HepG2 (cell line): ENCODE data around the gene ACSL1. TPM values are rescaled to one million over a fixed set of nuclear protein-coding genes. Genes with fewer than 3 reads are reported as not detected.
A peak's percentile ranks its signal among the peaks of the same experiment; 100 is the strongest.

Source experiments
- ARID2 ChIP-seq: sonication (generic); formaldehyde crosslinking; IDR thresholded peaks from 2 replicates; pipeline ENCODE4 v1.8.1; 2022; ENCODE audit warnings: mild to moderate bottlenecking, missing genetic modification reagents, borderline replicate concordance
- ARNT2 ChIP-seq: sonication (generic); formaldehyde crosslinking; IDR thresholded peaks from 2 replicates; pipeline ENCODE4 v1.8.0; 2022; ENCODE audit warnings: mild to moderate bottlenecking, low read depth, missing genetic modification reagents, moderate library complexity
- ATF7 ChIP-seq, 2 experiments: fragments of 450-650 bp in 1 of 2; sonication (generic) in 1 of 2; formaldehyde crosslinking in 1 of 2; IDR thresholded peaks; 2 replicates each; pipeline versions ENCODE4 v1.4.0 to v1.6.1; 2016 to 2020; ENCODE audit warnings: antibody characterized with exemption in 1 of 2, mild to moderate bottlenecking in 1 of 2, missing genetic modification reagents in 1 of 2
- CBX1 ChIP-seq: IDR thresholded peaks from one replicate; pipeline ENCODE4 v1.6.1; 2016; ENCODE audit warnings: antibody characterized with exemption, low read depth
- DNMT1 ChIP-seq: sonication (generic); formaldehyde crosslinking; IDR thresholded peaks from 2 replicates; pipeline ENCODE4 v1.5.1; 2020; ENCODE audit warnings: mild to moderate bottlenecking, missing genetic modification reagents
- E2F5 ChIP-seq: sonication (generic); formaldehyde crosslinking; conservative IDR thresholded peaks from 2 replicates; pipeline ENCODE4 v1.4.0; 2020; ENCODE audit warnings: missing genetic modification reagents
- ESRRA ChIP-seq: sonication (generic); formaldehyde crosslinking; IDR thresholded peaks from 2 replicates; pipeline ENCODE4 v1.5.1; 2020; ENCODE audit warnings: mild to moderate bottlenecking, low read depth, missing genetic modification reagents
- FOXO1 ChIP-seq: sonication (generic); formaldehyde crosslinking; IDR thresholded peaks from 2 replicates; pipeline ENCODE4 v1.4.0; 2020; ENCODE audit warnings: missing genetic modification reagents
- FUBP1 ChIP-seq: sonication (generic); formaldehyde crosslinking; IDR thresholded peaks from 2 replicates; pipeline ENCODE4 v1.5.1; 2020; ENCODE audit warnings: missing genetic modification reagents, mild to moderate bottlenecking, borderline replicate concordance
- GABPB1 ChIP-seq: IDR thresholded peaks from 2 replicates; pipeline ENCODE4 v1.6.1; 2016; ENCODE audit warnings: mild to moderate bottlenecking, missing genetic modification reagents, moderate library complexity, missing compliant biosample characterization
- GMEB2 ChIP-seq: IDR thresholded peaks from 2 replicates; pipeline ENCODE4 v1.6.1; 2016; ENCODE audit warnings: missing biosample characterization, missing genetic modification reagents, low read depth
- HNRNPL ChIP-seq: fragments of 200-400 bp; formaldehyde crosslinking; IDR thresholded peaks from 2 replicates; pipeline ENCODE4 v1.6.1; 2017; ENCODE audit warnings: mild to moderate bottlenecking, low read depth, low read length
- IRF2 ChIP-seq: IDR thresholded peaks from 2 replicates; pipeline ENCODE4 v1.6.1; 2018; ENCODE audit warnings: missing genetic modification reagents, missing compliant biosample characterization
- MBD4 ChIP-seq: IDR thresholded peaks from 2 replicates; pipeline ENCODE4 v1.6.1; 2012; ENCODE audit warnings: low read length, inconsistent platforms, borderline replicate concordance
- MTA1 ChIP-seq: sonication (generic); formaldehyde crosslinking; IDR thresholded peaks from 2 replicates; pipeline ENCODE4 v1.4.0; 2020; ENCODE audit warnings: missing genetic modification reagents, mild to moderate bottlenecking, borderline replicate concordance
- SMYD3 ChIP-seq: sonication (generic); formaldehyde crosslinking; IDR thresholded peaks from 2 replicates; pipeline ENCODE4 v1.8.1; 2023; ENCODE audit warnings: mild to moderate bottlenecking, missing genetic modification reagents
- SOX13 ChIP-seq, 3 experiments: fragments of 450-650 bp in 1 of 3; sonication (generic) in 1 of 3; formaldehyde crosslinking in 1 of 3; IDR thresholded peaks in 2 of 3; conservative IDR thresholded peaks in 1 of 3; 2 replicates each; pipeline versions ENCODE4 v1.5.0 to v1.6.1; 2016 to 2020; ENCODE audit warnings: antibody characterized with exemption in 1 of 3, mild to moderate bottlenecking in 1 of 3, missing compliant biosample characterization in 1 of 3, missing genetic modification reagents in 1 of 3, moderate library complexity in 1 of 3
- TRIM24 ChIP-seq: sonication (generic); formaldehyde crosslinking; IDR thresholded peaks from 2 replicates; pipeline ENCODE4 v1.8.0; 2022; ENCODE audit warnings: mild to moderate bottlenecking, missing genetic modification reagents
- YEATS4 ChIP-seq: sonication (generic); formaldehyde crosslinking; IDR thresholded peaks from 2 replicates; pipeline ENCODE4 v1.4.0; 2020; ENCODE audit warnings: missing genetic modification reagents, borderline replicate concordance
- ZC3H4 ChIP-seq: sonication (generic); formaldehyde crosslinking; IDR thresholded peaks from 2 replicates; pipeline ENCODE4 v1.4.0; 2020; ENCODE audit warnings: missing genetic modification reagents, borderline replicate concordance
- ZFY ChIP-seq: sonication (generic); formaldehyde crosslinking; IDR thresholded peaks from 2 replicates; pipeline ENCODE4 v1.4.0; 2020; ENCODE audit warnings: missing genetic modification reagents
- ZNF468 ChIP-seq: sonication (generic); formaldehyde crosslinking; IDR thresholded peaks from 2 replicates; pipeline ENCODE4 v1.8.0; 2022; ENCODE audit warnings: mild to moderate bottlenecking, moderate library complexity, missing genetic modification reagents
- ZNF768 ChIP-seq: sonication (generic); formaldehyde crosslinking; IDR thresholded peaks from 2 replicates; pipeline ENCODE4 v1.4.0; 2020; ENCODE audit warnings: missing genetic modification reagents
- polyA plus RNA-seq, 8 experiments: library from polyadenylated mRNA; depleted of rRNA in 3 of 8; stranded (reverse) in 7 of 8; unstranded in 1 of 8; fragments of >200 nt; fragmentation: Illumina TruSeq in 4 of 8; extraction: Trizol in 4 of 8; gene quantifications; 2 replicates each; pipeline versions ENCODE4 v1.2.1 to v1.2.3, GENCODE V29; 2011 to 2016; ENCODE audit warnings: low read depth in 4 of 8, missing spikeins in 1 of 8, mixed read lengths in 1 of 8; ENCODE audit not compliant: insufficient read depth in 1 of 8
- total RNA-seq, 5 experiments: library from RNA; depleted of rRNA; stranded (reverse); fragments of >200 nt; fragmentation: Illumina TruSeq; extraction: Trizol; gene quantifications; 2 replicates each; pipeline ENCODE4 v1.2.3, GENCODE V29; 2016; ENCODE audit warnings: low read depth in 1 of 5
- TF ChIP-seq, protein P1 (sequence below): IDR thresholded peaks from 2 replicates; pipeline ENCODE4 v1.6.1; 2016
- TF ChIP-seq, protein P2 (sequence below): sonication (generic); IDR thresholded peaks from 2 replicates; pipeline ENCODE4 v1.6.1; 2016; ENCODE audit warnings: low read depth, borderline replicate concordance

Gene ACSL1
- total and polyA plus RNA-seq, 2 of the 13 experiments (the other 11 are each of a cell fraction or from before 2014, with no cell fraction given) = 10.0 to 29.8 TPM

DNA sequence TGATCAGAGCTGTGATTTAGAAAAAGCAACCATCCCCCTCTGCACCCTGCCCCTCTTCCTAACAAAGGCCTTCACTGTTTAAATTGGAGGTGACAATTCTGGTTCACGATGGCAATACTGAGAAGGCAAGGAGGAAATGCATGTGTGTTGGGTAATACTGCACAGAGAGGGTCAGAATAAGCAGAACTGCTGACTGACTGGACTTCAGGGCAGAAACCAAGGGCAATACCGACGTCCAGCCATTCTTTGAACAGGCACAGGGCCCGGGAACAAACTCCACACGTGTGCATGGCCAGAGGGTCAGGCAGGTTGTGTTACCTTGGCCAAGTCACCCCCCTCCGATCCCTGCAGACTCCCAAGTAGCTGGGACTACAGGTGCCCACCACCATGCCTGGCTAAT lies 6.0 kb downstream of the ACSL1 start (continued):
- TF ChIP-seq, protein P1, sequence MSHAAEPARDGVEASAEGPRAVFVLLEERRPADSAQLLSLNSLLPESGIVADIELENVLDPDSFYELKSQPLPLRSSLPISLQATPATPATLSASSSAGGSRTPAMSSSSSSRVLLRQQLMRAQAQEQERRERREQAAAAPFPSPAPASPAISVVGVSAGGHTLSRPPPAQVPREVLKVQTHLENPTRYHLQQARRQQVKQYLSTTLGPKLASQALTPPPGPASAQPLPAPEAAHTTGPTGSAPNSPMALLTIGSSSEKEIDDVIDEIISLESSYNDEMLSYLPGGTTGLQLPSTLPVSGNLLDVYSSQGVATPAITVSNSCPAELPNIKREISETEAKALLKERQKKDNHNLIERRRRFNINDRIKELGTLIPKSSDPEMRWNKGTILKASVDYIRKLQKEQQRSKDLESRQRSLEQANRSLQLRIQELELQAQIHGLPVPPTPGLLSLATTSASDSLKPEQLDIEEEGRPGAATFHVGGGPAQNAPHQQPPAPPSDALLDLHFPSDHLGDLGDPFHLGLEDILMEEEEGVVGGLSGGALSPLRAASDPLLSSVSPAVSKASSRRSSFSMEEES (CRISPR knock-in tag) = no peak
- TF ChIP-seq MTA1 (CRISPR knock-in tag) (no peak), MBD4 (no peak), ZNF768 (CRISPR knock-in tag) (peak; percentile 89), ZFY (CRISPR knock-in tag) (no peak), FUBP1 (CRISPR knock-in tag) (no peak), SOX13 (IDR thresholded peaks at IDR 0.05) (no peak), SOX13 (CRISPR knock-in tag; conservative IDR thresholded peaks at IDR 0.05 in 1 of 2, IDR thresholded peaks at IDR 0.05 in 1 of 2) (0 out of 4 replicates have a peak, but pooled peaks of 1 of the 2 experiments have one; percentile 6), YEATS4 (CRISPR knock-in tag) (peak; percentile 44; the same call in 1 of the 2 replicates), ATF7 (IDR thresholded peaks at IDR 0.05) (no peak), ATF7 (CRISPR knock-in tag; IDR thresholded peaks at IDR 0.05) (no peak), FOXO1 (CRISPR knock-in tag) (no peak), ARNT2 (CRISPR knock-in tag) (no peak), E2F5 (CRISPR knock-in tag) (no peak), DNMT1 (CRISPR knock-in tag) (no peak), ESRRA (CRISPR knock-in tag) (peak; percentile 28; the same call in 1 of the 2 replicates), ZC3H4 (CRISPR knock-in tag) (no peak), ZNF468 (CRISPR knock-in tag) (no peak), HNRNPL (no peak), GMEB2 (no peak), GABPB1 (CRISPR knock-in tag) (no peak), CBX1 (no peak), ARID2 (no peak), TRIM24 (CRISPR knock-in tag) (no peak), SMYD3 (CRISPR knock-in tag) (no peak), IRF2 (no peak)
- TF ChIP-seq, protein P2, sequence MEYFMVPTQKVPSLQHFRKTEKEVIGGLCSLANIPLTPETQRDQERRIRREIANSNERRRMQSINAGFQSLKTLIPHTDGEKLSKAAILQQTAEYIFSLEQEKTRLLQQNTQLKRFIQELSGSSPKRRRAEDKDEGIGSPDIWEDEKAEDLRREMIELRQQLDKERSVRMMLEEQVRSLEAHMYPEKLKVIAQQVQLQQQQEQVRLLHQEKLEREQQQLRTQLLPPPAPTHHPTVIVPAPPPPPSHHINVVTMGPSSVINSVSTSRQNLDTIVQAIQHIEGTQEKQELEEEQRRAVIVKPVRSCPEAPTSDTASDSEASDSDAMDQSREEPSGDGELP = no peak
